ENCODE results near the gene SARS1. TPM values are rescaled to one million over a fixed set of nuclear protein-coding genes. Genes with fewer than 3 reads are reported as not detected.

Gene SARS1
- total RNA-seq, 1 donor from 2014 or later = 105 TPM

DNA sequence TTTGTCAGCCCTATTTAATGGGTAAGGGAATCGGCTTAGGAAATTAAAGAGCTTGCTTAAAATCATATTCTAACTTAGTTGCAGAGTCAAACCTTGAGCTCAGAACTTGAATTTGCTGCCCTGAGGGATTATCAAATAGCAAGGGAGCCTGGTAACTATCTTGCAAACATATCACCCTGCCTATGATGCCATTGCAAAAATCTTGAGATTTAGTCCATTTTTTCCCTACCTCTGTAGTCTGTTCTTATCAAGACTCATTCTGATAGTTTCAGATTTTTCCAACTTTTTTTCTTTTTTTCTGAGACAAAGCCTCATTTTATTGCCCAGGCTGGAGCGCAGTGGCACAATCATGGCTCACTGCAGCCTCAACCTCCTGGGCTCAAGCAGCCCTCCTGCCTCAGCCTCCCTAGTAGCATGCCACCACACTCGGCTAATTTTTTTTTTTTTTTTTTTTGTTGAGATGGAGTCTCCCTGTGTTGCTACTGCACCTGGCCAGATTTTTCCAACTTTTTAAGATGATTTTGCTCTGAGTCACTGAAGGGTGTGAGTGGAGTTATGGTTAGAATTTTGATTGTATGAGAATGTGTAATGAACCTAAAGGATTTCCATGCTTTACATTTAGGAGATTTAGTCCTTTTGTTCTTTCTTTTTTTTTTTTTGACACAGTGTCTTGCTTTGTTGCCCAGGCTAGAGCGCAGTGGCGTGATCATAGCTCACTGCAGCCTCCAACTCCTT is 12.2 kb downstream of the SARS1 start:
- DNase-seq (ENCODE audit: low spot score) = no peak

DNA sequence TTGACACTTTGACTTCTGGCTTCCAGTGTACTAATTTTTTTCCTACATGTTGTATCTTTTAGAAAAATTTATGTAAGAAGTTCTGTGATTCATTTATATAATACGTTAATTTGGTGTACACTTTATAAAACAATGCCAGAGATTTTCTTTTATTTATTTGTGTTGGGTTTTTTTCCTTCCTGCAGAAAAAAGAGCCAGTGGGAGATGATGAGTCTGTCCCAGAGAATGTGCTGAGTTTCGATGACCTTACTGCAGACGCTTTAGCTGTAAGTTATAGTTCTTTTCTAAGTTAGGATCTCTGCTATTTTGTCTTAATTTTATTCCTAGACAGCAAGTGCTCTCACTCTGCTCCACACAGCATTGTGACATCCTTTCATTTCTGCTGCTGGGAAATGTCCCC is 14.4 kb downstream of the SARS1 start:
- DNase-seq (ENCODE audit: low spot score) = no peak

DNA sequence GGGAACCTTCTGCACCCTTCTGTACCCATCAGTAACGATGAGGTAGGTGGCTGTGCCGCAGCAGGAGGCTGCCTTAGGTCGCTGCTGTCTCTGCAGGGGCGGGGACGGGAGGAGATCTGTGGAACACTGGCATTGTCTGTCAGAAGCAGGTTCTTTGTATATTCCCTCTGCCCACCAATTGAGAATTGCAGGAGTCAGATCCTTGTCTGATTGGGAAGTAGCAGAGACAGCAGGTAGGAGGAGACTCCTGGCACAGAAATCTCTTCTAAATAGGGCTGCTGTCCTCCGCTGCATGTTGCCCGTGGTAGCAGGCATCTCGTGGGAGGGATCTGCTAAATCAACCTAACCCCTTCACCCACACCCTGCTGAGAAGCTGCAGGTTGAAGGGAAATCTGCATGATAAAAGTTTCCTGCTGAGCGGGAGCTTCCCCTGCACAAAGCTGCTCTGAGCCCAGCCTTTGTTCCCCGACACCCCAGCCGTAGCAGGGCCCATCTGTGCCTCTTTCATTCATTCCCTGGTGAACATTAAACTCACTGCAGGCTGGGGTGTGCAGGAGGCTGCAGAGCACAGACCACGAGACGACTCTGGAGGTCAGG is 15.9 kb downstream of the SARS1 start:
- DNase-seq (ENCODE audit: low spot score) = no peak

DNA sequence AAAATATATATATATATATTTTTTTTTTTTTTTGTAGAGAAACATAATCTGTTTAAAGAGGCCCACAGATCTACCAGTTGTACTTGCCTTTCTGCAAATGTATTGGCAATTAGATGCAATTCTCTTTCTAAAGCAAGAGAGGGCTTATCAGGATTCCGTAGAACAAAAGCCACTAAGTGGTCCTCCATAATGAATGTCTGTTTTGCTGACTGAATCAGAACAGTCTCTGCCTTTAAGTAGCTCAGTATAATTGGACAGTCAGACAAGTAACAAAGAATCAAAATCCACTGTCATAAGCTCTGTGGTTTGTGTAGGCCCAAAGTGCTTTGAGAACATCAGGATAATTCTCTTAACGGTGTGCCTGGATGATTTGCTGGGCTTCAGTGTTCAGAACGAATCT is 17.3 kb downstream of the SARS1 start:
- no peak for DNase-seq (ENCODE audit: low spot score)

GRCh38 chr1:109235137-109235536 is 21.4 kb downstream of the SARS1 start:
- DNase-seq (ENCODE audit: low spot score) = no peak

GRCh38 chr1:109237512-109237911 is 23.8 kb downstream of the SARS1 start:
- no peak for DNase-seq (ENCODE audit: low spot score)

GRCh38 chr1:109238382-109238781 is 24.7 kb downstream of the SARS1 start:
- no peak for DNase-seq (ENCODE audit: low spot score)

- DNase-seq (ENCODE audit: low spot score) = no peak
Observed at GRCh38 chr1:109239047-109239408, 25.3 kb downstream of the SARS1 start.

DNA sequence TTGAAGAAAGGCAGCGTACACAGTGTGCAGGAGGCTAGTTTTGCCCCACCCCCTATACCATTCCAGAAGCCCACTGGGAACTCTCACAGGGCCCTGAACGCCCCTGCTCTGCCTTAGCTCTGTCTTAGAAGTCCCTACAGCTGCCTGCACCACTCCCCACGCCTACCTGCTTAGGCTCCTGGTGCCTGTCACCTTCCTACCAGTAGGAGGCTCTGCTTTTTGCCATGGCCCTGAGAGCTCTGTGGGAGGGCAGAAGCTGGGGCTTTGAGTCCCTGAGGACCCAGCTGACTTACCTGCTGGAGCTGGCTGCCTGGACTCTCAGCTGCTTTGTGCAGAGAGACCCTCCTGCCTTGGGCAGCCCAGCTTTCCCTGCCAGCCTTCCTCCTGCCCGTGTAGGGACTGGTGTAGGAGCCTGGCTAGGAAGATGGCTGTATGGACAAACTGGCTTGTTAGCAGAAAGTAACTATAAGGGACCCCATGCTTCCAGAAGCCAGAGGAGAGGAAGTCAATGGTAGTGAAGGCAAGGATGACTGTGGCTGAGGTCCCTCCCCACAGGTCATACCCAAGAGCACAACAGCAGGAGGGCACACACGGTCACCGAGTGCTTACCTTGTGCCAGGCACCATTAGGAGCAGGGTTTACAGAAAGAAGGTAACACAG is 25.8 kb downstream of the SARS1 start:
- DNase-seq (ENCODE audit: low spot score) = no peak

DNA sequence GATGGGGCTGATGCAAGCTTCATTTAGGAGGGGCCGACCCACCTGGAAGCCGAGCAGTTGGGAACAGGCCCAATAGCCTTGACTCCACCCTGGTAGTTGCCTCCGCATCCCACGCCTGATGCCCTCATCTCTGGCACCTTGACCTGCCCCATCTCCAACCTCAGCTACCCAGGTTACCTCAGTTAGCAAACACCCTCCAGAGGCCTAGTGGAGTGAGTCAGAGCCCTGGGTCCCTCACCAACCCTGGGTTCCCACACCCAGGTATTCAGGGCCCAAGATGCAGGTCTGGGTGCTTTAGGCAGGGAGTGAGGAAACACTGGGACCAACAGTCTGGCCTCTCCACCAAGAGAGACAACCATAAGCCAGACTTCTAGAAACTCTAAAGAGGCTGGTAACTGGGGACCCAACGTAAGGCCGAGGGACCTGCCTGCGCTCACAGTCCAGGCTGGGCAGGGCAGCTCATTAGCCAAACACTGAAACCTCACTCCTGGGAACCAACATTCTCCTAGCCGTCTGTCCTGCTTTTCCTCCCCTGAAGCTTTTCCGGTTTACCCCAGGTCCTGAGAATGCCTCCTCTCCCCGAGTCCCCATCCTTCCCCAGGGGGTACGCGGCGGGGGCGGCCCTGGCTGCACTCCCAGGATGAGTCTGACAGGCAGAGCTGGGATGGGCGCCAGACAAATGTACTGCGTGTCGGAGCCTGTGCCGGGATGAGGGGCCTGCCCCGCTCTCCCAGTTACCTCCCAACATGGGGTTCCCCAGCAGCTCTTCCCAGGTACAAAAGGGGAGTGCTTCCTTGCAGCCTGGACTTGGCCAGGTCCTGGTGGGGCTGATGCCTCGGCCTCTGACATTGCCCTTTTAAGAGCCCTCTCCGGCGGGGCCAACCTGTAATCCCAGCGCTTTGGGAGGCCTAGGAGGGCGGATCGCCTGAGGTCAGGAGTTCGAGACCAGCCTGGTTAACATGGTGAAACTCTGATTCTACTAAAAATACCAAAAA is 26.7 kb downstream of the SARS1 start:
- DNase-seq (ENCODE audit: low spot score) = peak; percentile 83

- DNase-seq (ENCODE audit: low spot score) = no peak
Observed at GRCh38 chr1:109241344-109241743, 27.6 kb downstream of the SARS1 start.

DNA sequence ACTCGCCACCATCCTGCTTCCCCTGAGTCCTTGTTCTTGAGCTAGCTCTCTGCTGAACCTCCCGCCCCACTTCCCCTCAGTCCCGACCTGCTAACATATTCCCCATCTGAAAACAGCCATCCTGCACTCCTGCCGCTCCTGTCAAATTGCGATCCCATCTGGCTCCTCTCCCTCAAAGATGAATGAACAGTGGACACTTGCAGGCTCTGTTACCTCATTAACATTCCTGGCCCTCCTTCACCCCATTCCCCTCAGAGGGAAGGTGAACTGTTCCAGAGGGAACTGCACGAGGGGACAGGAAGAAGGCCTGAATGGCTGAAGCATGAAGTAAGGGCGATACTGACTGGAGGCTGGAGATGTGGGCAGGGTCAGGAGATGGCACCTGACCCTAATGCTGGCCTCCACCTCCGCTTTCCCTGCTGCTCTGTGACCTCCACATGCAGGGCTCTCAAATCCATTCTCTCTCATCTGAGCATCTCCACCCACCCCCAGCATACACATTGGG is 28.2 kb downstream of the SARS1 start:
- no peak for DNase-seq (ENCODE audit: low spot score)

DNA sequence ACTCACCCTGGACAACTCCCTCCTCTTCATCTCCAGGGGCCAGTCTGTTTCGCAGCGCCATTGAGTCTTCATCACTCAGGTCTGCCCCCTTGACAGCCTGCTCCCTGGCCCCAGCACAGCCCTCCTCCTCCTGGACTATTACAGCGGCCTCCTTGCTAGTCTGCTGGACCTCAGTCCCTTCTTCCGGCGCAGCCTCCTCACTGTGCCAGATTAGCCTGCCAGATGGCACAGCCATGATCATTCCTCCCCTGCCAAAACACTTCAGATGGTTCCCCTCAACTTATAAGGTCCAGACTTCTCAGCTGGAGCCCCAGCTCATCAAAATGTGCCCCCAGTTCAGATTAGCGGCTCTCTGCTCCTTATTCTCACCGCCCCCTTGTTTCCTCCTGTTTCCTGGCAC is 28.7 kb downstream of the SARS1 start:
- DNase-seq (ENCODE audit: low spot score) = no peak

GRCh38 chr1:109243221-109243620 is 29.5 kb downstream of the SARS1 start:
- DNase-seq (ENCODE audit: low spot score) = no peak

GRCh38 chr1:109243860-109244552 is 30.3 kb downstream of the SARS1 start:
- no peak for DNase-seq (ENCODE audit: low spot score)

GRCh38 chr1:109246141-109246551 is 32.4 kb downstream of the SARS1 start:
- no peak for DNase-seq (ENCODE audit: low spot score)

- DNase-seq (ENCODE audit: low spot score) = no peak
Observed at GRCh38 chr1:109247401-109248365, 34.0 kb downstream of the SARS1 start.

DNA sequence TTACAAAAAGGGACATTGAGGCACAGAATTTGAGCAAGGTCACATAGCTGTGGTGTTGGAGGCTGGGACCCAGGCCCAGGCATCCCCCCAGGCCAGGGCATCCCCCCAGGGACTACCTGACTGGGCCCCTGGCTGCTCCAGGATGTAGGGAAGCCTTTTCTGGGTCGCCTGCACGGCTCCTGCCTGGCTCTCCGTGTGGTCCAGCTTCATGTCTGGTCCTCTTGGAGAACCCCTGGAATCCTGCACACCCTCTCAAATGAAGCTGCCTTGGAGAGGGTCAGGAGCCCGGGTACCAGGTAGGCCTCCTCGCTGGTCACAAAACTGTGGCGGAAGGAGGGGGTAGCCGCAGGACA is 34.7 kb downstream of the SARS1 start:
- DNase-seq (ENCODE audit: low spot score) = no peak

GRCh38 chr1:109248797-109249629 is 35.3 kb downstream of the SARS1 start, which contains the start of gene CELSR2:
TSS of gene CELSR2 (plus strand) at chr1:109249539. CDS start at chr1:109250080, 541 bp downstream.
- peak; percentile 66 for DNase-seq (ENCODE audit: low spot score)
